Left hindlimb (tissue), 1 donor: Measurements from ENCODE around the gene CPB1.
A peak's percentile ranks its signal among the peaks of the same experiment; 100 is the strongest.
"Not testable (repeated sequence)": the region's sequence is repeated elsewhere in the genome, so short reads cannot be mapped to it uniquely, and the experiment has no call there.

Experiments used
- DNase-seq: peaks from one replicate; pipeline ENCODE4 v3.0.0-alpha.2; 2018

The CPB1 gene

DNA sequence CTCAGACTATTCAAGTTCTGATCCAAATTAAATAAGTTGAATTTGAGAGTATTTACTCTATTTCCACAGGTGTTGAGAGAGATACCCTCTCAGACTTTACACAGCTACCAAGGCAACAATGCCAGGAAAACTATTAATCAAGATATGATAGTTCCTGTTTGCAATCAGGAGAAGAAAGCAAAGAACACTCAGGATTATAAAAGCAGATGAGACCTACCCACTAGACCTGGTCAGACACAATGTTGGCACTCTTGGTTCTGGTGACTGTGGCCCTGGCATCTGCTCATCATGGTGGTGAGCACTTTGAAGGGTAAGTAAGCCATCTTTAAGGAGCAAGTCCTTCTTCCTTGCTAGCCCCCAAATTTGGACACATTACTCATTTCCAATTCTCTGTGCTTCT is at the start of gene CPB1:
TSS of gene CPB1 (plus strand) at position 227 of the 400 bp plus-strand sequence. CDS start at position 240, 13 bp downstream.
- DNase-seq: no peak

- DNase-seq: no peak
Measured at GRCh38 chr3:148778926-148779325, 48.7 kb upstream of the CPB1 start.

- DNase-seq: not testable (repeated sequence)
Measured at GRCh38 chr3:148785026-148785425, 42.6 kb upstream of the CPB1 start.

GRCh38 chr3:148786159-148786558 is 41.5 kb upstream of the CPB1 start:
- DNase-seq: not testable (repeated sequence)

- DNase-seq: no peak
Measured at GRCh38 chr3:148789146-148789545, 38.5 kb upstream of the CPB1 start.

DNA sequence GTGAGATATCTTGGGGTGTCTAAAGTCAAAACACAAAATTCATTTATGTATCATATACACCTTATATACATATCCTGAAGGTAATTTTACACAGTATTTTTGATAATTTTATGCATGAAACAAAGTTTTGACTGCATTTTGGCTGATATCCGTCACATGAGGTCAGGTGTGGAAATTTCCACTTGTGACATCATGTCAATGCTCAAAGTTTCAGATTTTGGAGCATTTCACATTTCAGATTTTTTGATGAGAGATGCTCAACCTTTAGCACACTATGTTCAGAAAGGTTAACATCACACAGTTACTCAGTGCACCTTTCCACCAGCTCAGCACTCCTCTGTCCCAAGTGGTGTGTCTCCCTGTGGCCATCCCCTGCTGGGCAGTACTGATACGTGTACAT is 37.7 kb upstream of the CPB1 start:
- DNase-seq: no peak

DNA sequence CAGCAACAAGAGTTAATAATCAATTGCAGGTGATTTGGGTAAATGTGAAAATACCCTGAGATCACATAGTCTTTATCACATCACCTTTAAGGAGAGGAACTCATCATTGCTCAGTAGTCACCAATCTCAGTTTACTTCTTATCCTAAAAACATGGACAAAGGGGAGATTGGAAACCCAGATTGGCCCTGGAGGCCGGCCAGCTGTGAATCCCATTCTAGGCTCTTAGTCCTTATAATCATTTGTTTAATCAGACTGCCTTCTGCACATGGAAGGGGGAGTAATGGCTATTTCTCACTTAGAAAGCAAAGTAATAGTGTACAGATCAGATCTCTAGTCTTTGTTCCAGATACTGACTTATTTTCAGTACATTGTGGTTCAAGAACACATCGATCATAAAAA is 37.2 kb upstream of the CPB1 start:
- no peak for DNase-seq

- DNase-seq: peak; percentile 81
Measured at GRCh38 chr3:148790851-148791735, 36.5 kb upstream of the CPB1 start.

GRCh38 chr3:148791920-148792319 is 35.7 kb upstream of the CPB1 start:
- no peak for DNase-seq

- DNase-seq: no peak
Measured at GRCh38 chr3:148792516-148792915, 35.1 kb upstream of the CPB1 start.

DNA sequence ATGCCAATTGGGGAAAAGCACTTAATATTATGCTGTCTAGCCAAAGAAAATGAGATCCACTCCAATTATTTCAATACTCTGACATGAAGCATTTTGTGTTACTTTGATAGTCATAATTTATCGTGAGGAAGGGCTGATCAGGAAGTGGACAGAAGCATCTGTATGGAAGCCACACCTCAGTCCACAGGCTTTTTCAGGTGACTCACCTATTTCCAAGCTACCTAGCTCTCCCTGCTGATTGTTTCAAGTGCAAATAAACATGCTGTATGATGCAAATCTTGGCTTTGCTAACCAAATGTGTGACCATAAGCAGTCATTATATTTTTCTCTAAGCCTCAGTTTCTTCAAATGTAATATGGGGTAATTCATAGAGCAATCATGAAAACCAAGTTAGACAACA is 30.8 kb upstream of the CPB1 start:
- no peak for DNase-seq

GRCh38 chr3:148797795-148798194 is 29.8 kb upstream of the CPB1 start:
- DNase-seq: no peak

- no peak for DNase-seq
Measured at GRCh38 chr3:148800414-148800813, 27.2 kb upstream of the CPB1 start.

GRCh38 chr3:148809835-148810234 is 17.8 kb upstream of the CPB1 start:
- no peak for DNase-seq

- no peak for DNase-seq
Measured at GRCh38 chr3:148815316-148816110, 12.1 kb upstream of the CPB1 start.

- DNase-seq: no peak
Measured at GRCh38 chr3:148816427-148816826, 11.2 kb upstream of the CPB1 start.

DNA sequence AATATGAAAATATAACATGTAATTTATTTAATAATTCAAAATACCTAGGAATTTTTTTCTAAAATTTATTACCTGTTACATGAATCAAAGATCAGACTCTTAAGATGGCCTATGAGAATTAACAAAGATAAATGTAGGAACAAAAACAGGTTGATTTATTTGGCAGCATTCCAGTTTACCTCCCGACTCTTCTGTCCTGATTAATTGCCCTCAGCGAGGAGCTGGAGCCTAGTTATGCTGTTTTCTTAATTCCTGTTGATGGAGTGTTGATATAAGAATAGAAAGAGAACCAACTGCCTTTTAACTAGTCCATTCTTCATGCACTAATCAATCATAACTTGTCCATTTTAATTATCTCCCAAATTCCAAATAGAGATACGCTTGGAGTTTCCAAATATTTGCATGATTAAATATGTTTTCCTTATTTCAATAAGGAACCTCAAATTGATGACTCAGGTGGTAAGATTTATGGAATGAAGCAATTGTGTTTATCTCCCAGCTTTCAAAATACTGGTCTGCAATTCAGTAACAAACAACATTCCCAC is 10.6 kb upstream of the CPB1 start:
- DNase-seq: no peak

DNA sequence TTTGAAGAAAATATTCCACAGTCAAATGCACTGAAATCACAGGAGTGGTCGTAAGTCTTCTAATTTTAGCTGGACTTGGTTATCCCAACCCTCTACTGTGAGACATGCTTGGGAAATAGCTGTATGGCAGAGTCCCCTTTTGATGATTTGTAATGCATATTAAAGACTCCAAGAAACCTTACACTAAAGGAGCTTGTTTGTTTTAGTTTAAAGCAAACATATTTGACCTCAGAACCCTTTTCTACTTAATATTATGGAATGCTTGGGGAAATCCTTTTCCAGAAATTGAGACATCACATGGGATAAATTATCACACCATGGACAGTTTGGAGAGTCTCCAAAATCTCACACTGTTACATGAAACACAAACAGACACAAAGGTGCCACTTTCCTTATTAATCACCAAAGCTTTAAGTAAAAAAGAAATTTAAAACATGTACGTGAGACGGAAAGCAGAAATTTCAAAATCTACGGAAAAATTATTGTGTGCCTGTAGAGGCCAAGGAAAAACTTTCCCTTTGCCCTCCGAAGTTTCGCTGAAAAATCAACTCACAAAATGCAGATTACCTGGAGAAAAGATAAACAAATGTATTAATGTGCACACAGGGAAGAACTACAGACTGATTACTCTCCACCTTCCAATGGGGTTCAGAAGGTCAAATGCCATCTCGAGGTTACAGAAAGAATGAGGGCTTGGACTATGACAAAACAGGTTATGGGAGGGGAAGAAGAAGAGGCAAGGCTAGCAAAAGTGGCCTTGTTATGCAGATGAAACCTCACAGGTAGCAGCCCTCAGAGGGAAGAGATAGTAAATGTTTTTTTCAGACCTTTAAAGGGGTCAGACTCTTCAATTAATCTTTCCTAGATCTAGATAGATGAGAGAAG is 7.0 kb upstream of the CPB1 start:
- no peak for DNase-seq

- DNase-seq: no peak
Measured at GRCh38 chr3:148823026-148823425, 4.6 kb upstream of the CPB1 start.

DNA sequence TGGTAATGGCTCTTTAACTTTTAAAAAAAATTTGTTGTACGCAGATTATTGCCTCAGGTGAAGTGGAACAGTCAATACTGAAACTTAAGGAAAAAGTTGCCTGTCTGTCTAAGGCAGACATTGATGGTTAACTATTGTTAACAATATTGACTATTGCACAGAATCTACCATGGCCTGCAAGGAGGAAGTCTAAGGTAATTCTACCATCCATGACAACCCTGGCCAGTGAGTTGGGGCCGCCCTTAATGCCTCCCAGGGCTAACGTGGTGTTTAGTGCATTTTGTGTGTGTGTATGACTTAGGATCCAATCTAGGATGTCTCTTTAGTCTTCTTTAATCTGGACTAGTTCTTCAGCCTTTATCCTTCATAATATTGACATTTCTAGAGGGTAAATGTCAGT is 2.1 kb upstream of the CPB1 start:
- no peak for DNase-seq

DNA sequence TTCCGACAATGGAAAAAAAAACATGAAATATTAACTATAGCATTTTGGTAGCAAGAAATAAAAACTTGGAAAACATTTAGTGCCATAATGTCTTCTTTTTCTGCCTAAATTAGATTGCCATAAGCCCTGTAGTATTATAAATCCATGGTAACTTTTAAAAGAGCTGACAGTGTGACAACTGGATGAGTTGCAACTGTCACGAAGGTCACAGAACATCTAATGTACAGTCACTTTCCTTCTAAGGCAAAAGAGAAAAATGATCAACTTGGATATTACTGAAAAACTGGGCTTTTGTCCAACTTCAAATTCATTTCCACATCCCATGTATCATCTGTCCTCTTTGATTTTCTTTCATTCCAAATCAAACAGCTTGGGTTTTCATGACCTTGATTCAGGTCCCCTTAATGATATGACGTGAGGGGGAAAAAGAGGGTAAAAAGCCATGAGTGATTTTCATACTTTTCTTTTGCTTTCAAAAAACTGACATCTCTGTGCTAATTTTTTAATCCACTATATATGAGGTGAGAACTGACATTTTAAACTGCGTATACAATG is 602 bp downstream of the CPB1 start:
- DNase-seq: no peak

GRCh38 chr3:148829926-148830325 is 2.3 kb downstream of the CPB1 start:
- DNase-seq: no peak
